ENCODE data around the gene OR5H6. TPM values are rescaled to one million over a fixed set of nuclear protein-coding genes. Genes with fewer than 3 reads are reported as not detected.
"Not testable (repeated sequence)": the region's sequence is repeated elsewhere in the genome, so short reads cannot be mapped to it uniquely, and the experiment has no call there.

Gene OR5H6
- total RNA-seq, 2 experiments from 2014 or later = not detected

- Mint-ChIP-seq H3K4me1 (ENCODE audit: low read depth) (no peaks in the 10 kb centered on the region), H3K9me3 (no peaks in the 10 kb centered on the region), H3K4me3 (no peak overlapping the region), H3K27ac (no peak overlapping the region), H3K27me3 (peaks cover 3% of the 10 kb centered on the region), H3K36me3 (ENCODE audit: low read depth) (no peaks in the 10 kb centered on the region)
- no peak for DNase-seq
- no peak for TF ChIP-seq CTCF (IDR thresholded peaks at IDR 0.05)
- ATAC-seq = no peak
- ChIA-PET POLR2A (no interaction called here), CTCF (no interaction called here)
- intact Hi-C loops (cut with micrococcal nuclease) = no loop called here
Observed at GRCh38 chr3:98240131-98240530, 23.9 kb upstream of the OR5H6 start.

GRCh38 chr3:98242155-98242554 lies 21.9 kb upstream of the OR5H6 start:
- no peaks in the 10 kb centered on the region for H3K36me3 Mint-ChIP-seq (ENCODE audit: low read depth)
- no peaks in the 10 kb centered on the region for H3K4me1 Mint-ChIP-seq (ENCODE audit: low read depth)
- TF ChIP-seq CTCF (IDR thresholded peaks at IDR 0.05) = no peak
- ATAC-seq = no peak
- H3K27ac Mint-ChIP-seq = no peak overlapping the region
- H3K4me3 Mint-ChIP-seq = no peak overlapping the region
- ChIA-PET POLR2A (no interaction called here), CTCF (no interaction called here)
- H3K9me3 Mint-ChIP-seq = no peaks in the 10 kb centered on the region
- intact Hi-C loops (cut with micrococcal nuclease) = no loop called here
- no peak for DNase-seq
- peaks cover 2% of the 10 kb centered on the region for H3K27me3 Mint-ChIP-seq

- intact Hi-C loops (cut with micrococcal nuclease) = no loop called here
- Mint-ChIP-seq H3K36me3 (ENCODE audit: low read depth) (no peaks in the 10 kb centered on the region), H3K4me1 (ENCODE audit: low read depth) (no peaks in the 10 kb centered on the region), H3K9me3 (no peaks in the 10 kb centered on the region), H3K27me3 (no peaks in the 10 kb centered on the region), H3K4me3 (no peak overlapping the region), H3K27ac (no peak overlapping the region)
- no peak for ATAC-seq
- no peak for DNase-seq
- ChIA-PET POLR2A (interaction anchor here (0.6 kb wide), 1 partner anchor 578 kb away, joined by 3 read pairs; no protein-coding TSS in a partner anchor), CTCF (no interaction called here)
- no peak for TF ChIP-seq CTCF (IDR thresholded peaks at IDR 0.05)
Observed at GRCh38 chr3:98243843-98244242, 20.2 kb upstream of the OR5H6 start.

- no peak overlapping the region for H3K4me3 Mint-ChIP-seq
- H3K4me1 Mint-ChIP-seq (ENCODE audit: low read depth) = no peaks in the 10 kb centered on the region
- intact Hi-C loops (cut with micrococcal nuclease) = no loop called here
- POLR2A ChIA-PET = no interaction called here
- H3K27me3 Mint-ChIP-seq = no peaks in the 10 kb centered on the region
- H3K27ac Mint-ChIP-seq = no peak overlapping the region
- ATAC-seq (no peak), DNase-seq (no peak)
- no peaks in the 10 kb centered on the region for H3K9me3 Mint-ChIP-seq
- no peaks in the 10 kb centered on the region for H3K36me3 Mint-ChIP-seq (ENCODE audit: low read depth)
- CTCF ChIA-PET = no interaction called here
- no peak for TF ChIP-seq CTCF (IDR thresholded peaks at IDR 0.05)
Observed at GRCh38 chr3:98246142-98246541, 17.9 kb upstream of the OR5H6 start.

- ATAC-seq; H3K4me1 Mint-ChIP-seq (ENCODE audit: low read depth); CTCF ChIA-PET; intact Hi-C loops (cut with micrococcal nuclease); H3K27me3 Mint-ChIP-seq; H3K27ac Mint-ChIP-seq; H3K9me3 Mint-ChIP-seq; H3K4me3 Mint-ChIP-seq; POLR2A ChIA-PET; DNase-seq; H3K36me3 Mint-ChIP-seq (ENCODE audit: low read depth): not testable (repeated sequence)
Observed at GRCh38 chr3:98256026-98256425, 8.0 kb upstream of the OR5H6 start.

GRCh38 chr3:98259707-98260106 lies 4.3 kb upstream of the OR5H6 start:
- CTCF ChIA-PET = interaction anchor here (1.2 to 1.7 kb wide), 2 partner anchors 12 to 27 kb away, joined by 4 to 5 read pairs; no protein-coding TSS in a partner anchor
- Mint-ChIP-seq H3K27me3 (peaks cover 4% of the 10 kb centered on the region), H3K4me1 (ENCODE audit: low read depth) (no peaks in the 10 kb centered on the region), H3K27ac (no peak overlapping the region), H3K9me3 (no peaks in the 10 kb centered on the region), H3K4me3 (no peak overlapping the region), H3K36me3 (ENCODE audit: low read depth) (no peaks in the 10 kb centered on the region)
- ATAC-seq (no peak), DNase-seq (no peak)
- intact Hi-C loops (cut with micrococcal nuclease) = no loop called here
- POLR2A ChIA-PET = no interaction called here
- no peak for TF ChIP-seq CTCF (IDR thresholded peaks at IDR 0.05)
